Liver (tissue), 9 donors: ENCODE measurements around the gene KCTD6. TPM values are rescaled to one million over a fixed set of nuclear protein-coding genes. Genes with fewer than 3 reads are reported as not detected.

Source experiments
- DNase-seq: peaks from one replicate; pipeline ENCODE4 v3.0.0-alpha.2; 2017; ENCODE audit warnings: low spot score
- H3K27ac ChIP-seq, 2 donors: one replicate each; pipeline ENCODE4 v1.7.0; 2013; ENCODE audit warnings: inconsistent platforms in 2 of 2, low read length in 2 of 2, control low read depth in 1 of 2, low read depth in 1 of 2, mild to moderate bottlenecking in 1 of 2
- H3K27me3 ChIP-seq, 4 donors: one replicate each; pipeline versions ENCODE4 v1.6.1 to v1.7.0; 2013; ENCODE audit warnings: low read length in 3 of 4, inconsistent platforms in 1 of 4, mild to moderate bottlenecking in 1 of 4, moderate library complexity in 1 of 4; ENCODE audit not compliant: control insufficient read depth in 4 of 4, insufficient read depth in 4 of 4
- H3K36me3 ChIP-seq, 4 donors: one replicate each; pipeline versions ENCODE4 v1.6.1 to v1.7.0; 2013; ENCODE audit warnings: low read length in 3 of 4, mild to moderate bottlenecking in 3 of 4, low read depth in 1 of 4, moderate library complexity in 1 of 4; ENCODE audit not compliant: control insufficient read depth in 4 of 4, insufficient read depth in 3 of 4
- H3K4me1 ChIP-seq, 4 donors: one replicate each; pipeline versions ENCODE4 v1.6.1 to v1.7.0; 2013; ENCODE audit warnings: low read length in 3 of 4, mild to moderate bottlenecking in 3 of 4, moderate library complexity in 1 of 4; ENCODE audit not compliant: control insufficient read depth in 4 of 4, insufficient read depth in 4 of 4
- H3K4me3 ChIP-seq, 3 donors: one replicate each; pipeline versions ENCODE4 v1.6.1 to v1.7.0; 2013; ENCODE audit warnings: low read length in 3 of 3, control low read depth in 1 of 3, low read depth in 1 of 3, mild to moderate bottlenecking in 1 of 3
- H3K9ac ChIP-seq, 2 donors: one replicate each; pipeline ENCODE4 v1.7.0; 2013; ENCODE audit warnings: low read length in 2 of 2, mild to moderate bottlenecking in 2 of 2, moderate library complexity in 2 of 2, control low read depth in 1 of 2, low read depth in 1 of 2
- H3K9me3 ChIP-seq, 4 donors: one replicate each; pipeline versions ENCODE4 v1.6.1 to v1.7.0; 2013; ENCODE audit warnings: low read length in 3 of 4; ENCODE audit not compliant: control insufficient read depth in 4 of 4
- EGR1 ChIP-seq, 2 donors: IDR thresholded peaks; 2 replicates each; pipeline ENCODE4 v1.6.1; 2016 to 2018; ENCODE audit warnings: antibody characterized with exemption in 2 of 2, low read depth in 2 of 2
- FOXA1 ChIP-seq: IDR thresholded peaks from 2 replicates; pipeline ENCODE4 v1.6.1; 2016; ENCODE audit warnings: antibody characterized with exemption
- FOXA2 ChIP-seq: IDR thresholded peaks from 2 replicates; pipeline ENCODE4 v1.6.1; 2016; ENCODE audit warnings: antibody characterized with exemption
- GABPA ChIP-seq, 2 donors: IDR thresholded peaks in 1 of 2; conservative IDR thresholded peaks in 1 of 2; 2 replicates each; pipeline ENCODE4 v1.6.1; 2016; ENCODE audit warnings: antibody characterized with exemption in 2 of 2, mild to moderate bottlenecking in 1 of 2, moderate library complexity in 1 of 2
- HNF4A ChIP-seq, 2 donors: conservative IDR thresholded peaks; 2 replicates each; pipeline ENCODE4 v1.6.1; 2016; ENCODE audit warnings: antibody characterized with exemption in 2 of 2, mild to moderate bottlenecking in 2 of 2
- HNF4G ChIP-seq: IDR thresholded peaks from 2 replicates; pipeline ENCODE4 v1.6.1; 2016; ENCODE audit warnings: antibody characterized with exemption
- NR2F2 ChIP-seq: IDR thresholded peaks from 2 replicates; pipeline ENCODE4 v1.6.1; 2016; ENCODE audit warnings: antibody characterized with exemption
- RAD21 ChIP-seq, 2 donors: IDR thresholded peaks; 2 replicates each; pipeline ENCODE4 v1.6.1; 2016; ENCODE audit warnings: antibody characterized with exemption in 2 of 2, mild to moderate bottlenecking in 2 of 2
- RXRA ChIP-seq, 2 donors: IDR thresholded peaks; 2 replicates each; pipeline ENCODE4 v1.6.1; 2017 to 2018; ENCODE audit warnings: antibody characterized with exemption in 2 of 2, mild to moderate bottlenecking in 1 of 2
- SP1 ChIP-seq: IDR thresholded peaks from 2 replicates; pipeline ENCODE4 v1.6.1; 2018; ENCODE audit warnings: antibody characterized with exemption, mild to moderate bottlenecking
- TAF1 ChIP-seq: conservative IDR thresholded peaks from 2 replicates; pipeline ENCODE4 v1.6.1; 2016; ENCODE audit warnings: antibody characterized with exemption, mild to moderate bottlenecking
- YY1 ChIP-seq: IDR thresholded peaks from 2 replicates; pipeline ENCODE4 v1.6.1; 2016; ENCODE audit warnings: antibody characterized with exemption, mild to moderate bottlenecking
- ZBTB33 ChIP-seq: IDR thresholded peaks from 2 replicates; pipeline ENCODE4 v1.6.1; 2016; ENCODE audit warnings: antibody characterized with exemption
- WGBS: extraction: QIAGEN DNeasy Blood & Tissue Kit; methylation state at CpG from one replicate; pipeline ENCODE4 v1.1.7; 2013; 5-methylcytosine and 5-hydroxymethylcytosine counted together
- polyA plus RNA-seq, 2 donors: library from polyadenylated mRNA; stranded (reverse) in 1 of 2; unstranded in 1 of 2; fragments of 200-250 nt in 1 of 2; fragments of >200 nt in 1 of 2; fragmentation: Nextera tagmentation in 1 of 2; extraction: Ambion mirVana in 1 of 2; gene quantifications; one replicate each; pipeline versions ENCODE4 v1.2.1 to v1.2.3, GENCODE V29; 2013 to 2015
- total RNA-seq, 2 donors: library from RNA; depleted of rRNA; stranded (reverse); fragments of >200 nt; gene quantifications; one replicate each; pipeline ENCODE4 v1.2.3, GENCODE V29; 2014
- TF ChIP-seq, protein P1 (sequence below): IDR thresholded peaks from 2 replicates; pipeline ENCODE4 v1.6.1; 2016; ENCODE audit warnings: antibody characterized with exemption
- donor health status: healthy.
- donor health status: healthy.
- donor health status: healthy.
- donor health status: healthy.
- donor health status: healthy.

KCTD6 gene
- total and polyA plus RNA-seq, 4 donors, result 6.5 to 13.8 (median 10.4) TPM

DNA sequence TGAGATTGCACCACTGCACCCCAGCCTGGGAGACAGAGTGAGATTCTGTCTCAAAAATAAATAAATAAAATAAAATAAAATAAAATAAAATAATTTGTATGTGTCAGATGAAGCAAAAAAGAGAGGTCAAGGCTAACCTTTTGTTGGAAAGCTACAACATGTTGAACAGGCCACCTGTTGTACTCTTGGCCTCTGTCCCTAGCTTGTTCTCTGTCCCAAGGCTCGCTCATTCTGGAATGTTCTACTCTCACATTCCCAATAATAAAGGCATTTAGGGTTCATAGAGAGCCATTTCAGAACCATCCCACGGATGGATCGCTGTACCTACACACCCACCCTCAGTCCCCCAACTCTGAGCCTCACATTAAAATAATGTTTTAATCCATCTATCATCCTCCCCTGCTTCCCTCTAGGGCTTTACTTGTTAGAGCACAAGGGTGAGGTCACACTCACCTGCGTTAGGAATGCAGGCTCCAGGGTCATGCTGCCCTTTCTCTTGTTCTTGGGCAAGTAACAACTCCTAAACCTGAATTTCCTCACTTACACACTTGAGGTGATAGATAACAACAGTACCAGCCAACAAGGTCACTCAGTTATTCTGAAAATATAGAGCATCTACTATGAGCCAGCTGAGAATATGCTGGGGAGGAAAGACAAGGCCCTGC, 24.9 kb upstream of the KCTD6 start:
- no peak overlapping the region for H3K27ac ChIP-seq
- H3K9ac ChIP-seq, result no peak overlapping the region
- no peak for DNase-seq
- H3K4me1 ChIP-seq, result peaks cover 13 to 30% (median 24%) of the 10 kb centered on the region in 4 donors
- no peaks in the 10 kb centered on the region for H3K36me3 ChIP-seq
- no peak overlapping the region for H3K4me3 ChIP-seq
- TF ChIP-seq FOXA1 (no peak), EGR1 (IDR thresholded peaks at IDR 0.05; ENCODE audit: low read depth in 2 of 2) (no peak), ZBTB33 (no peak), RAD21 (IDR thresholded peaks at IDR 0.05) (no peak), TAF1 (no peak), NR2F2 (no peak), HNF4G (no peak), GABPA (IDR thresholded peaks at IDR 0.05 in 1 of 2, conservative IDR thresholded peaks at IDR 0.05 in 1 of 2) (no peak), HNF4A (conservative IDR thresholded peaks at IDR 0.05) (peak; percentile 42 to 56), RXRA (IDR thresholded peaks at IDR 0.05) (peak in 1 of 2 donors; percentile 41)
- TF ChIP-seq, protein P1, sequence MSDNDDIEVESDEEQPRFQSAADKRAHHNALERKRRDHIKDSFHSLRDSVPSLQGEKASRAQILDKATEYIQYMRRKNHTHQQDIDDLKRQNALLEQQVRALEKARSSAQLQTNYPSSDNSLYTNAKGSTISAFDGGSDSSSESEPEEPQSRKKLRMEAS, result peak; percentile 48
- no peaks in the 10 kb centered on the region for H3K27me3 ChIP-seq
- H3K9me3 ChIP-seq, result no peaks in the 10 kb centered on the region
- WGBS, result 78% methylated on average over 4 of the region's 4 CpGs

DNA sequence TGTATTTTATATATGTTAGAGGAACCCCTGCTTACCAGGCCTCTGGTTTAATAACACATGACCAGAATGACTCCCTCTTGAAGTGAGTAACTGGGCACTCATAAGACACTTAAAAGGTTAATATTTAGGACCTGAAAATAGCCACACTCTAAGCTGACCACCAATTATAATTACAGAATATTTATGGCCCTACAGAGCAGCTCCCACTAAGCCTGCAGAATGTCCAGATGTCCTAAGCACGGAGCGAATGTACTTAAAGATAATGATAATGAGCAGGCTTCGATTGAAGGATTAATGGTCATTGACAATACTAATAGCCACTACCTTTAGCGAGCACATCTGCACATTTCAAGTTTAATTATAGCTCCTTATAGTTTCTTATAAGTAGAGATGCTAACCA, 22.8 kb upstream of the KCTD6 start:
- no peaks in the 10 kb centered on the region for H3K36me3 ChIP-seq
- peaks cover 13 to 31% (median 19%) of the 10 kb centered on the region in 4 donors for H3K4me1 ChIP-seq
- H3K27ac ChIP-seq, result no peak overlapping the region
- no peaks in the 10 kb centered on the region for H3K9me3 ChIP-seq
- no peak overlapping the region for H3K9ac ChIP-seq
- 96% methylated on average over 4 of the region's 4 CpGs for WGBS
- no peak overlapping the region for H3K4me3 ChIP-seq
- no peak for TF ChIP-seq GABPA (IDR thresholded peaks at IDR 0.05 in 1 of 2, conservative IDR thresholded peaks at IDR 0.05 in 1 of 2)
- no peak for TF ChIP-seq TAF1
- TF ChIP-seq FOXA1, result no peak
- TF ChIP-seq SP1, result no peak
- TF ChIP-seq NR2F2, result no peak
- no peak for TF ChIP-seq FOXA2
- no peak for TF ChIP-seq YY1
- TF ChIP-seq EGR1 (IDR thresholded peaks at IDR 0.05; ENCODE audit: low read depth in 2 of 2), result no peak
- TF ChIP-seq RAD21 (IDR thresholded peaks at IDR 0.05), result no peak
- no peak for TF ChIP-seq ZBTB33
- no peaks in the 10 kb centered on the region for H3K27me3 ChIP-seq
- DNase-seq, result no peak
